Amygdala (tissue), 56 donors: ENCODE results near the gene HTR3D.
"Not testable (repeated sequence)": the region's sequence is repeated elsewhere in the genome, so short reads cannot be mapped to it uniquely, and the experiment has no call there.

Source experiments
- DNase-seq, 56 donors: peaks; one replicate each; lab custom pipeline; 2025; lab: John Stamatoyannopoulos, UW

Gene HTR3D

DNA sequence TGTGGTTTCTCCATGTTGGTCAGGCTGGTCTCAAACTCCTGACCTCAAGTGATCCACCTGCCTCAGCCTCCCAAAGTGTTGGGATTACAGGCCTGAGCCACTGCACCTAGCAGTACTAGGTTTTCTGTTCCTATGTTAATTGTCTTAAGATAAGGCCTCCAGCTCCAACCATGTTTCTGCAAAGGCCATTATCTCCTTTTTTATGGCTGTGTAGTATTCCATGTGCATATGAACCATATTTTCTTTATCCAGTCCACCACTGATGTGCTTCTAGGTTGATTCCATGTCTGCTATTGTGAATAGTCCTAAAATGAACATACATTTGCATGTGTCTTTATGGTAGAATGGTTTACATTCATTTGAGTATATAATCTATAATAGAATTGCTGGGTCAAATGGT is 31.1 kb downstream of the HTR3D start:
- no peak for DNase-seq

DNA sequence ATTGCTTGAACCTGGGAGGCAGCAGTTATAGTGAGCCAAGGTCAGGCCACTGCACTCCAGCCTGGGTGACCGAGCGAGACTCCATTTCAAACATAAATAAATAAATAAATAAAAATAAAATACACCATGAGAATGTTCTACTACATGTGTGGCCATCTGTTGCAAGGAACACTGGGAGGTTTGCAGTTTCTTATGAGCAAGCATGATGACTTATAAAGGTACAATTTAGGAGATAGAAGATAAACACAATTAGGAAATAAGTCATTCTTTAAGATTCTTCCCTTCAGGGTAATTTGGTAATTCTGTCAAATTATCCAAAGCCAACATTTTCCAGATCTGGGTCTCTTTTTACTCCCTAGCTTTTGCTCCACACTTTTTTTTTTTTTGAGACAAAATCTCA is 34.7 kb downstream of the HTR3D start:
- no peak for DNase-seq

DNA sequence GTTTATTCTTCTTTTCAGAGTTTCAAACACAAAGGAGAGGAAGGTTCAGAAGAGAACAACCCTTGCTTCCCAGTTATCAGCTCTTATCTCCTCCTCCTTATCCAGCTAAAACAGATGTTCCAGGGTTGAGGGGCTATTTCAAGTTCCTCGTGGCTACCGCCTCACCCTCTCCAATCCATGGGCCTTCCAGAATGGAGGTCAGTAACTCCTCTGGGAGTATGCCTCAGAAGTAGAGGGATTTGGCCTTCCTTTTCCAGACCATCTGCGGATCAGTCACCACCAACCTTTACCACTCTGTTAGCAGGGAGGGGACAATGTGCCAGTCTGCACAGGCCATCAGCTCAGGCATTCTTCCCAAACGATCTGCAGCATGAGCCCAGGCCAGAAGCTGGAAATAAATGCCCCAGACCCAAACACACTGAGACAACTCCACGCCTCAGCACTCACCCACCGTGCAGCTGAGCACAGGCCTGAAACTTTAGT is 36.1 kb downstream of the HTR3D start:
- no peak for DNase-seq

DNA sequence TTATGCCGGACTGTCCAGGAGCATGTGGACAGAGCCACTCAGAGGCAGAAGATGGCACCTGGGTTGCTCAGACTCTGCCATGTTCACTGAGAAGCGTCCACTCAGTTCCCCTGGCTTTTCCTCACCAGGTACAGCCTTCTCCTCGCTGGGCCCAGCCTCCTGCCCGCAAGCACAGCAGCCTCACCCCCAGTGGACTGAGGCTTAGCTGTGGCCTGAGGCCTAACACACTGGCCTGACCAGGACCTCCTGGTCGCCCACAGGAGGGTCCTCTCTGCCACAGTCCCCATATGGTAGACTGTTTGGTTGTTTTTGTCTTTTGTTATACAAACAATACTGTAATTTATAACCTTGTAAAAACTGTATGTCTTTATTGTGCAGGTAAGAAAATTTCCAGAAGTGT is 36.8 kb downstream of the HTR3D start:
- DNase-seq = no peak

DNA sequence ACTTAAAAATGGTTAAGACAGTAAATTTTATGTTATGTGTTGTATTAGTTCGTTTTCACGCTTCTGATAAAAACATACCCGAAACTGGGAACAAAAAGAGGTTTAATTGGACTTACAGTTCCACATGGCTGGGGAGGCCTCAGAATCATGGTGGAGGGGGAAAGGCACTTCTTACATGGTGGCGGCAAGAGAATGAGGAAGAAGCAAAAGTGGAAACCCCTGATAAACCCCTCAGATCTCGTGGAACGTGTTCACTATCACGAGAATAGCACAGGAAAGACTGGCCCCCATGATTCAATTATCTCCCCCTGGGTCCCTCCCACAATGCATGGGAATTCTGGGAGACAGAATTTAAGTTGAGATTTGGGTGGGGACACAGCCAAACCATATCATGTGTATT is 39.6 kb downstream of the HTR3D start:
- not testable (repeated sequence) for DNase-seq

DNA sequence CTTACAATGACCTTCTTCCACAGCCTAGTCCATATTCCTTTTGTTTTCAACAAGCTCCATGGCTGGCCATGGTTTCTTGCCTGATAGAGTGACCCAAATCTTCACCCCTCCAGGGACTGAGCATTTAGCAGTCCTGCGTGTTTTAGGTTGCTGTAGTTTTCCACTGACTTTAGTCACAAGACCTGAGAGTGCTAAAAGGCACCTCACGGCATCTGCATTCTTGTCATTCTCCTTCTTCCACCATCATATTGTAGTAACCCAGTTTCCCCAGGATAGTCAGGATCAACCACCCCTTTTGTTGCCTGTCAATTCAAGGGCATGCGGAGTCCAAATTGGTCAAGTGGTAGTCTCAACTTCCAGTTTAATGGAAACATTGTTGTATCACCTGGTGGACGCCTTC is 42.1 kb downstream of the HTR3D start:
- no peak for DNase-seq

DNA sequence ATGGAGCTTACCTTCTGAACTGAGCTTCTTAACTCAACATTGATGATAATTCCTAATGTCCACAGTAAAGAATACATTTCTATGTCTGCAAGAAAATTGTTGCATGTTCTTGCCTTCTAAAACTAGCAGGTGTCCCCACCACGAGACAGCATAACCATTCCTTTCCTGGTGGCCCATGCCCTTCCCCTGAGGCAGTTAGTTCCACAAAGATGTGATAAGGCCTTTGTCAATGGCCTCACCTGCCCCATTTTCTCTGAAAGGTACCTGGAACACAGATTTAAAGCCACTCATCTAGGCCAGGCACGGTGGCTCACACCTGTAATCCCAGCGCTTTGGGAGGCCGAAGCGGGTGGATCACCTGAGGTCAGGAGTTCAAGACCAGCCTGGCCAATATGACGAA is 44.4 kb downstream of the HTR3D start:
- no peak for DNase-seq

DNA sequence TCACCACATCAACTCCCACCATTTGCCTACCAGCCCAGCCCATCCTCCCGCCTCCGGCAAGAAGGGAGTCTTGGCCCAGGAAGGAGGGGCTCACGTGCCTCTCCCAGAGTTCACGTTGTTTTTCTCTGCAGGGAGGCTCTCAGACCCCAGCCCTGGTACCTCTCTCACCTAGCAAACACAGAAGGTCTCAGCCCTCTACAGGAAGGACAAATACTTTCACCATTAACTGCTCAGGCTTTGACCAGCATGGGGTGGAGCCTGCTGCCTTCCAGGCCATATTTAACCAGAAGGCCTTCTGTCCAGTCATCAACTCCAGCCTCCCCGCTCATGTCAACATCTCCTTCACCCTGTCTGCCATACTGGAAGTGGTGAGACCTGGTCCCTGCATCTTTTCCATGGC is 46.3 kb downstream of the HTR3D start:
- no peak for DNase-seq

DNA sequence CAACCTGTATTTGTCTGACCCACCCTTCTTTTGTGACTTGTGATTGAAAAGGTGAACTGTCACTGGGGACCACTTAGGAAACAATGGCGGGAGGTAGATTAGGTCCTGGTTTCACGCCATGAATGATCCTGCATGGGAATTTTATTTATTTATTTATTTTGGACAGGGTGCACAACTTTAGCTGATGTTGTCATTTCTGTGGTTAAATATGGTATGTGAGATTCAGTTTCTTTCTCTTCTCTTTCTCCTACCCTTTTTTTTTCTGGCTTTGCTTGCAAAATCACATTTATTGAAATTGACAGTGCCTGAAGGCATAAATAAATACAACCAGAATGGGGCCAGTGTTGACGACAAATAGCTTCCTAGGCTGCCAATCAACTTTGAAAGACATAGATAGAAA is 47.3 kb downstream of the HTR3D start:
- no peak for DNase-seq

DNA sequence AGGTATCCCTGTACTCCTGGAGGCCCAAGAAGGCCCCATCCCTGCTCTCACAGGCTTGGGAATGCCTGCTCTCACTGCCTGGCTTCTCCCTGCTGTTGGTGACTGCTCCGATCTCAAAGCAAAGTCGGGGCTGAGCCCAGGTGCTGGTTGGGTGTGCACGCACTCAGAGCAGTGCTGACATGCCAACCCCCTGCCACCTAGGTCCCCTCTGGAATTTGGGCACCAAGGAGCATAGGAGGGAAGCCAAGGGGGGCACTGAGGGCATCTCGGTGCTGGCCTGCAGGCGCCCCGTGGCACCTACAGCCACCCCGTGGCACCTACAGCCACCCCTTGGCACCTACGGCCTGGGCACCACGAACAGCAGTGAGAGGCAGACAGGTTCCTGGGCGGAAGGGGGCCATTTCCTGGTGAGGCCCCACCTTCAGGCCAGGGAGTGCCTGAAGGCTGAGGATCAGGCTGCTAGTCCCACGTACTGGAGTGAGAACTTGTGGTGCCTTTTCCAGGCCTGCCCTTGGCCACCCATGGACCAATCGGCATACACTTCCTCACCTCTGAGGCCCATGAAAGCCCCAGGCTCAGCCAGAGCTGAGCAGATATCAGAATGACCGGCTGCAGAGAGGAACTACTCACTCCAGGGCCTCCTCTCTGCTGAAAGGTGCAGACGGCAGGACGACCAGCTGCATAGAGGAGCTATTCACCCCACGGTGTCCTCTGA is 49.7 kb downstream of the HTR3D start:
- DNase-seq = no peak

DNA sequence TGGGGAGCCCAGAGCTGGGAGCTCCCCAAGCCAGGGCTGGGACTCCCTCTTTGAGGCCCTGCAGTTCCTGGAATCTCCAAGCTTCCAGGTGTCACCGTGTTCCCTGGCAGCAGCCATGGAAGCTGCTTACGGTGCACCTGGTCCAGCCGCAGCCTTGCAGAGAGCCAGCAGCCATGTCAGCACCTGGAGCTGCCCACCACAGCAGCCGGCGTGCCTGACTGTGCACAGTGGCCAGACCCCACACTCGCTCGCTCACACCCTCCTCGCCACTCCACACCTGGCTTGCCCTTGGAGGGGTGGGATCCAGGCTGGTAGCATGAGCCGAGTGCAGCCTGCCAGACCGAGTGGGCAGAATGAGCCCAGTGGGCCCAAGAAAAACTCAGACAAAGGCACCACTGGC is 50.5 kb downstream of the HTR3D start:
- DNase-seq = no peak

DNA sequence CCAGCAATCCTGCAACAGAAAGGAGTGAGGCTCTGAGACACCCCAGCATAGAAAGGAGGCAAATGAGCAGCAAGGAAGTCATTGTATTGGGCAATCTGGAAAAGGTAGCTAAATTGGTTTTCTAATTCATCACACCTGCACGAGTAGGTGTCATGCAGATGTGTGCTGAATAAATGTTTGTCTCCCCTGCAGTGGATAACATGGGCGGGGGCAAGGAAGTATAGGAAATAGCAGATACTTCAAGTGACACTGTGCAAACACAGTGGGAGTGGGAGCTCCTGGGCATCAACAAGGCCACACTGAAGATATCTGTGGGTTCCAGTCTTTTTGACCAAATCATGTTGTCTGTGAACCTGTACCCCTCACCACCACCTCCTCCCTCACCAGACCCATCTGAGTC is 50.9 kb downstream of the HTR3D start:
- no peak for DNase-seq

DNA sequence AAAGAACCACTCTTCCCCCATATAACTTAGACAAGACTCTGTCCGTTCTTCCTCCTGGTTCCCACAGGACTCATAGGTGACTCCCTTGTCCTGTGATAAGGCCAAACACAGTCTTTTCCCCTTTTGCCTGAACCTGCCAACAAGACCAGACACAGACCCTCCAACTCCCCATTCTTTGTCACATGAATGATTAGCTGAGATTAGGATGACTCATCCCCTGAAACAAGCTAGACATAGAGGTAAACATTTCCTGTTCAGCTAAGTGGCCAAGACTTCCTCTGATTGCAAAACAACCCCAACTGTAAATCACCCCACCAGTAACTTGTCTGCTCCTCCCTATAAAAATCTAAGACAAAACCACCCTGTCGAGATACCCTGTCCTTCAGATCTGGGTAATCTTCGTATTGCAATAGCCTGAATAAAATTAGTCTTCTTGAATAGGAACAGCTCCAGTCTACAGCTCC is 53.9 kb downstream of the HTR3D start:
- no peak for DNase-seq
